HepG2 (cell line): ENCODE results near the gene SETD1B. TPM values are rescaled to one million over a fixed set of nuclear protein-coding genes. Genes with fewer than 3 reads are reported as not detected.

Source experiments
- CBX5 ChIP-seq: sonication (generic); formaldehyde crosslinking; IDR thresholded peaks from 2 replicates; pipeline ENCODE4 v1.4.0; 2020; ENCODE audit warnings: missing genetic modification reagents, borderline replicate concordance
- CREB1 ChIP-seq, 2 experiments: fragments of 450-650 bp in 1 of 2; IDR thresholded peaks; 2 replicates each; pipeline ENCODE4 v1.6.1; 2016 to 2017; ENCODE audit warnings: control low read depth in 1 of 2, mild to moderate bottlenecking in 1 of 2, missing compliant biosample characterization in 1 of 2, missing genetic modification characterization in 1 of 2
- HMGA1 ChIP-seq: sonication (generic); formaldehyde crosslinking; conservative IDR thresholded peaks from 2 replicates; pipeline ENCODE4 v1.4.0; 2020; ENCODE audit warnings: missing genetic modification reagents
- NR0B2 ChIP-seq: sonication (generic); formaldehyde crosslinking; IDR thresholded peaks from 2 replicates; pipeline ENCODE4 v1.4.0; 2020; ENCODE audit warnings: mild to moderate bottlenecking, missing genetic modification reagents
- POLR2A ChIP-seq, 2 experiments: IDR thresholded peaks; 2 replicates each; pipeline ENCODE4 v1.6.1; 2011; ENCODE audit warnings: low read depth in 2 of 2, low read length in 2 of 2, mild to moderate bottlenecking in 1 of 2, moderate library complexity in 1 of 2; ENCODE audit not compliant: insufficient read depth in 1 of 2
- PRMT3 ChIP-seq: sonication (generic); formaldehyde crosslinking; IDR thresholded peaks from 2 replicates; pipeline ENCODE4 v1.8.1; 2022; ENCODE audit warnings: low read depth, mild to moderate bottlenecking, moderate library complexity, missing genetic modification reagents, borderline replicate concordance
- SP1 ChIP-seq, 2 experiments: fragments of 450-650 bp in 1 of 2; sonication (generic) in 1 of 2; formaldehyde crosslinking in 1 of 2; IDR thresholded peaks; 2 replicates each; pipeline versions ENCODE4 v1.4.0 to v1.6.1; 2016 to 2020; ENCODE audit warnings: missing genetic modification reagents in 1 of 2
- YY1 ChIP-seq: IDR thresholded peaks from 2 replicates; pipeline ENCODE4 v1.6.1; 2011; ENCODE audit warnings: low read length, low read depth, moderate library complexity, mild to moderate bottlenecking; ENCODE audit not compliant: insufficient read depth, insufficient replicate concordance
- ZGPAT ChIP-seq: IDR thresholded peaks from 2 replicates; pipeline ENCODE4 v1.6.1; 2016; ENCODE audit warnings: mild to moderate bottlenecking
- ZNF280D ChIP-seq: sonication (generic); formaldehyde crosslinking; IDR thresholded peaks from 2 replicates; pipeline ENCODE4 v1.5.1; 2020; ENCODE audit warnings: mild to moderate bottlenecking, missing genetic modification reagents
- ZNF563 ChIP-seq: sonication (generic); formaldehyde crosslinking; IDR thresholded peaks from 2 replicates; pipeline ENCODE4 v1.8.0; 2022; ENCODE audit warnings: mild to moderate bottlenecking, moderate library complexity, missing genetic modification reagents
- ZSCAN12 ChIP-seq: sonication (generic); formaldehyde crosslinking; IDR thresholded peaks from 2 replicates; pipeline ENCODE4 v1.9.0; 2021; ENCODE audit warnings: mild to moderate bottlenecking, missing genetic modification reagents
- polyA plus RNA-seq, 8 experiments: library from polyadenylated mRNA; depleted of rRNA in 3 of 8; stranded (reverse) in 7 of 8; unstranded in 1 of 8; fragments of >200 nt; fragmentation: Illumina TruSeq in 4 of 8; extraction: Trizol in 4 of 8; gene quantifications; 2 replicates each; pipeline versions ENCODE4 v1.2.1 to v1.2.3, GENCODE V29; 2011 to 2016; ENCODE audit warnings: low read depth in 4 of 8, missing spikeins in 1 of 8, mixed read lengths in 1 of 8; ENCODE audit not compliant: insufficient read depth in 1 of 8
- total RNA-seq, 5 experiments: library from RNA; depleted of rRNA; stranded (reverse); fragments of >200 nt; fragmentation: Illumina TruSeq; extraction: Trizol; gene quantifications; 2 replicates each; pipeline ENCODE4 v1.2.3, GENCODE V29; 2016; ENCODE audit warnings: low read depth in 1 of 5
- TF ChIP-seq, protein P1 (sequence below): sonication (generic); formaldehyde crosslinking; IDR thresholded peaks from 2 replicates; pipeline ENCODE4 v1.5.0; 2020; ENCODE audit warnings: missing genetic modification reagents
- TF ChIP-seq, protein P2 (sequence below): sonication (generic); formaldehyde crosslinking; IDR thresholded peaks from 2 replicates; pipeline ENCODE4 v1.8.0; 2022; ENCODE audit warnings: mild to moderate bottlenecking, missing genetic modification reagents, moderate library complexity
- TF ChIP-seq, protein P3 (sequence below): IDR thresholded peaks from 2 replicates; pipeline ENCODE4 v1.6.1; 2016; ENCODE audit warnings: missing compliant biosample characterization, missing genetic modification reagents, borderline replicate concordance
- TF ChIP-seq, protein P4 (sequence below): sonication (generic); formaldehyde crosslinking; IDR thresholded peaks from 2 replicates; pipeline ENCODE4 v1.4.0; 2020; ENCODE audit warnings: missing genetic modification reagents

The SETD1B gene
- total and polyA plus RNA-seq, 2 of the 13 experiments (the other 11 are each of a cell fraction or from before 2014, with no cell fraction given), result 1.1 to 1.4 TPM

DNA sequence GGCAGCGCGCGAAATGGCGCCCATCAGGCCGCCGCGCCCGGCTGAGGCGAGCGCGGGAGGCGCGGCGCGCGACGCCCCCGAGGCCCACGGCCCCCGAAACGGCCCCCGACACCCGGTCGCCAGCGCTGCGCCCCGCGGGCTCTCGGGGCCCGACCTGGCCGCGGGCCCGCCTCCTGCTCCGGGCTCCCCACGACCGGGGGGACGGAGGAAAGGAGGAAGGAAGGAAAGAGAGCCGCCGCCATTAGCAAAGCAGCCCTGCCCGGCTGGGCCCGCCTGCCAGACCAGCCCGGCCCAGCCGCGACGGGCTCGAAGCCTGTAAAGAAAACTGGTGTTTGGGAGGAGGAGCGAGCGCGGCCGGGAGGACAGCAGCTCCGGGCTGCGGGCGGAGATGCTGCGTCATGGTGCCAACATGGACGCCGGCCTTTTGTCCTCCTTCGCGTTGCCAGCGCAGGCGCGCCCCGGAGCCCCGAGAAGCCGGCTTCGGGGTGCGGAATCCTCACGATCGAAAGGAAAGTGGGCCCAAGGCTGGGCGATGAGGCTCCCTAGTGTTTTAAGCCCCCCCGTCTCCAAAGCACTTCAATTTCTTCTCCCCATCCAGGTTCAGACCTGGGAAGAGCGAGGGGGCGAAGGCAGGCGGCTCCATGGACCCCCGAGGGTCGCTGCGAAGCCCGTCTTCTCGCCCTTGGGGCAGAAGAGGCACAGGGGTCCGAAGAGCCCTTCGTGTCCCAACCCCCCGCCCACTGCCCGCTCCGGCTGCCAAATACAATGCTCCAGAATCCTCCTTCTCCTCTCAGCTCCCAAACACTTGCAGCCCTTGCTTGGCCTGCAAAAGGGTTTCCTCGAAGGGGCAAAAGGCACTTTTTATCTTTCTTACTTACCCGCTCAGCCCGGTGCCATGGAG is 2.9 kb upstream of the SETD1B start (continued):
- TF ChIP-seq ZSCAN12 (CRISPR knock-in tag) (no peak), CBX5 (no peak), ZNF563 (CRISPR knock-in tag) (peak; percentile 69), HMGA1 (CRISPR knock-in tag) (no peak), NR0B2 (CRISPR knock-in tag) (no peak), PRMT3 (CRISPR knock-in tag) (no peak), CREB1 (IDR thresholded peaks at IDR 0.05) (no peak), CREB1 (CRISPR knock-in tag; IDR thresholded peaks at IDR 0.05) (no peak), SP1 (IDR thresholded peaks at IDR 0.05) (no peak), SP1 (CRISPR knock-in tag; IDR thresholded peaks at IDR 0.05) (no peak), POLR2A (IDR thresholded peaks at IDR 0.05; ENCODE audit: insufficient read depth in 1 of 2, low read depth in 2 of 2, low read length in 2 of 2) (peak in 1 of 2 experiments; percentile 77; a peak in 2 of 4 replicates), YY1 (peak; percentile 88), ZNF280D (CRISPR knock-in tag) (no peak), ZGPAT (no peak)
- TF ChIP-seq, protein P1, sequence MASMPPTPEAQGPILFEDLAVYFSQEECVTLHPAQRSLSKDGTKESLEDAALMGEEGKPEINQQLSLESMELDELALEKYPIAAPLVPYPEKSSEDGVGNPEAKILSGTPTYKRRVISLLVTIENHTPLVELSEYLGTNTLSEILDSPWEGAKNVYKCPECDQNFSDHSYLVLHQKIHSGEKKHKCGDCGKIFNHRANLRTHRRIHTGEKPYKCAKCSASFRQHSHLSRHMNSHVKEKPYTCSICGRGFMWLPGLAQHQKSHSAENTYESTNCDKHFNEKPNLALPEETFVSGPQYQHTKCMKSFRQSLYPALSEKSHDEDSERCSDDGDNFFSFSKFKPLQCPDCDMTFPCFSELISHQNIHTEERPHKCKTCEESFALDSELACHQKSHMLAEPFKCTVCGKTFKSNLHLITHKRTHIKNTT (CRISPR knock-in tag), result no peak
- TF ChIP-seq, protein P2, sequence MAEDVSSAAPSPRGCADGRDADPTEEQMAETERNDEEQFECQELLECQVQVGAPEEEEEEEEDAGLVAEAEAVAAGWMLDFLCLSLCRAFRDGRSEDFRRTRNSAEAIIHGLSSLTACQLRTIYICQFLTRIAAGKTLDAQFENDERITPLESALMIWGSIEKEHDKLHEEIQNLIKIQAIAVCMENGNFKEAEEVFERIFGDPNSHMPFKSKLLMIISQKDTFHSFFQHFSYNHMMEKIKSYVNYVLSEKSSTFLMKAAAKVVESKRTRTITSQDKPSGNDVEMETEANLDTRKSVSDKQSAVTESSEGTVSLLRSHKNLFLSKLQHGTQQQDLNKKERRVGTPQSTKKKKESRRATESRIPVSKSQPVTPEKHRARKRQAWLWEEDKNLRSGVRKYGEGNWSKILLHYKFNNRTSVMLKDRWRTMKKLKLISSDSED (CRISPR knock-in tag), result no peak
- TF ChIP-seq, protein P3, sequence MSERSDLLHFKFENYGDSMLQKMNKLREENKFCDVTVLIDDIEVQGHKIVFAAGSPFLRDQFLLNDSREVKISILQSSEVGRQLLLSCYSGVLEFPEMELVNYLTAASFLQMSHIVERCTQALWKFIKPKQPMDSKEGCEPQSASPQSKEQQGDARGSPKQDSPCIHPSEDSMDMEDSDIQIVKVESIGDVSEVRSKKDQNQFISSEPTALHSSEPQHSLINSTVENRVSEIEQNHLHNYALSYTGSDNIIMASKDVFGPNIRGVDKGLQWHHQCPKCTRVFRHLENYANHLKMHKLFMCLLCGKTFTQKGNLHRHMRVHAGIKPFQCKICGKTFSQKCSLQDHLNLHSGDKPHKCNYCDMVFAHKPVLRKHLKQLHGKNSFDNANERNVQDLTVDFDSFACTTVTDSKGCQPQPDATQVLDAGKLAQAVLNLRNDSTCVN, result no peak
- TF ChIP-seq, protein P4, sequence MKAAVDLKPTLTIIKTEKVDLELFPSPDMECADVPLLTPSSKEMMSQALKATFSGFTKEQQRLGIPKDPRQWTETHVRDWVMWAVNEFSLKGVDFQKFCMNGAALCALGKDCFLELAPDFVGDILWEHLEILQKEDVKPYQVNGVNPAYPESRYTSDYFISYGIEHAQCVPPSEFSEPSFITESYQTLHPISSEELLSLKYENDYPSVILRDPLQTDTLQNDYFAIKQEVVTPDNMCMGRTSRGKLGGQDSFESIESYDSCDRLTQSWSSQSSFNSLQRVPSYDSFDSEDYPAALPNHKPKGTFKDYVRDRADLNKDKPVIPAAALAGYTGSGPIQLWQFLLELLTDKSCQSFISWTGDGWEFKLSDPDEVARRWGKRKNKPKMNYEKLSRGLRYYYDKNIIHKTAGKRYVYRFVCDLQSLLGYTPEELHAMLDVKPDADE, result no peak
